HG03521 (cell line): Measurements from ENCODE around the gene MAIP1.

Source experiments
- ATAC-seq: cut with Tn5 transposase; IDR thresholded peaks from one replicate; pipeline ENCODE4 v1.9.1; 2021; ENCODE audit warnings: mild to moderate bottlenecking, moderate library complexity; ENCODE audit not compliant: unreplicated experiment

The MAIP1 gene

DNA sequence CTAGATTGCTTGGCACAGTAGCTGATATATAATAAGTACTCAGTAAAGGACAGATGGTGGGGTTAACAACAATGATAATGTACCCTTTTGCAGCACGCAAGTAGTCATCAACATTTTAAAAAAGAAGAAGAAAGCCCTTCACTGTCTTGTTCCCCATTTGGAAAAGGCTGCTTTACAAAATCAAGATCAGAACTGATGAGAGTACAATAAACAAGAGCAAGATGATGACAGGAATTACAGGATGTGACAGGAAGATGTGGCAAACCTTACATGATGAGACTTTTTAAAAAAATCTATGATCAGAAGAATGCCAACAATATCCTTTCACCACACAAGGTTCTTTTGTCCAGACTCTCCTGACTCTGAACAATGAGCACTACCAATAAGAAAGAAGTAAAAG is 9.2 kb upstream of the MAIP1 start:
- no peak for ATAC-seq

DNA sequence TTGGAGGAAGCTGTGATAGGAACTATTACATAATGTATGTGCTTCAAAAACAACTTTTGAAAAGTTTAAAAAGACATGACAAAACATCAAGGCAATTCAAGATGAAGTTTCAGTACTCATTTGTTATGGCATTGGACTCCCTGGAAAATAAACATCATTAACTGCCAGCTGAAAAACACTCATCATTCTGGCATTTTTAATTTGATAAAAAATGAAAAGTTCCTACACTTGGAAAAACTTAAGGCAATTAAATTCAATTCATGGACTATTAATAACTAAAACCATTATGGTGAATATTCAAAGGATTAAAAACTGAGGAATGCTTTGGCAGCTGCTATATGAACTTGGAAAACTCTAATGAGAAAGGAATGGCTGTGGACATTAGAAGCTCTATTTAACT is 8.5 kb upstream of the MAIP1 start:
- no peak for ATAC-seq

DNA sequence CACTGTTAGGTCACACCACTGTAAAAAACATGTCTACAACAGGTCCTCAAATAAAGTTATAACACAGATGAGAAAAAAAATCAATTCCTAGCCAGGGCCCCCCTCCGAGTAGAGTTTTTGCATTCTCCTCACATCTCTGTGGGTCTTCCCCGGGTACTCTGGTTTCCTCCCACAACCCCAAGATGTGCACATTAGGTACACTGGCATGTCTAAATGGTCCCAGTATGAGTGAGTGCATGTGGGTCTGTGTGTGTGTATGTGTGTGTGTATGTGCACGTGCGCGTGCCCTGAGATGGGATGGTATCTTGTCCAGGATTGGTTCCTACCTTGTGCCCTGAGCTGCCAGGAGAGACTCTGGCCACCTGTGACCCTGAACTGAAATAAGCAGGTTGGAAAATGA is 5.0 kb upstream of the MAIP1 start:
- ATAC-seq: no peak

DNA sequence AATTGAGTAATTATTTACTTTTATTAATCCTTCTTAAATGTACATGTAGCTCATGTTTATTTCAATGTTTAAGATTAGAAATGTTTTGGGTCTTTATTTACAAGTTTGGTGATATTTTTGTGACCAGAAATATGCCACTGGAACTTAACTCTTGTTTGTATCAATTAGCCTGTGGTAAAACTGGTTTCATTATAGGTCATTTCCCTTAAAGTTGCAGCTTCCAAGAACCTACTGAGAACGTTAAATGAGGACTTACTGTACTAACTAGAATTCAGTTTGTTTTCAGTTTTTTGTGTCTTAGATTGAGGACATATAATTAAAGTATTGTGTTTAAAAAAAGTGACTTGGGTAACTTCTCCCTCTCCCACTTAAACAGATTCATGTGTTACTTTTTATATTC is 4.4 kb upstream of the MAIP1 start:
- no peak for ATAC-seq

GRCh38 chr2:199955007-199955338 is 409 bp upstream of the MAIP1 start:
- ATAC-seq: peak; percentile 33

GRCh38 chr2:199956062-199956380 is 639 bp downstream of the MAIP1 start:
- no peak for ATAC-seq

- ATAC-seq: no peak
Observed at GRCh38 chr2:199958014-199958413, 2.6 kb downstream of the MAIP1 start.

GRCh38 chr2:199962203-199962602 is 6.8 kb downstream of the MAIP1 start:
- peak; percentile 41 for ATAC-seq

- no peak for ATAC-seq
Observed at GRCh38 chr2:199966405-199966804, 11.0 kb downstream of the MAIP1 start.

GRCh38 chr2:199966976-199967375 is 11.6 kb downstream of the MAIP1 start:
- no peak for ATAC-seq

GRCh38 chr2:199968126-199968525 is 12.7 kb downstream of the MAIP1 start:
- ATAC-seq: no peak

DNA sequence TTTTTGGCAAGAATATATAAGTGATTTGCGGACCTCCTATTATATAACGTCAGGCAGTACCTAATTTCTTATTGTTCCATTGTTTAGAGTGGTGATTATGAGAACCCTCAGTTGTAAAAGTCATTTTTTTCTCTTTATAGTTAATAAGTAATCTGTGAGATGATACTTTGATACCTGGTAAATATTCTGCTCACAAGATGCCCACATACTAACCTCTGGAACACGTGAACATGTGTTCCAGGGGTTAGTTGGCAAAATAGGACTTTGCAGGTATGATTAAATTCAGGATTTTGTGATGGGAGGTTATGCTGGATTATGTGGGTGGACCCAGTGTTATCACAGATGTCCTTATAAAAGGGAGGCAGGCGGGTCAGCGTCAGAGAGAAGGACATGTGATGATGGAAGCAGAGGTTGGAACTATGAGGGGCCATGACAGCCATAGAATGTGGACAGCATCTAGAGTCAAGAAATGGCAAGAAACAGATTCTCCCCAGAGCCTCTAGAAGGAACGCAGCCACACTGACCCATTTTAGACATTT is 16.8 kb downstream of the MAIP1 start:
- no peak for ATAC-seq

GRCh38 chr2:199973703-199974102 is 18.3 kb downstream of the MAIP1 start:
- ATAC-seq: no peak

DNA sequence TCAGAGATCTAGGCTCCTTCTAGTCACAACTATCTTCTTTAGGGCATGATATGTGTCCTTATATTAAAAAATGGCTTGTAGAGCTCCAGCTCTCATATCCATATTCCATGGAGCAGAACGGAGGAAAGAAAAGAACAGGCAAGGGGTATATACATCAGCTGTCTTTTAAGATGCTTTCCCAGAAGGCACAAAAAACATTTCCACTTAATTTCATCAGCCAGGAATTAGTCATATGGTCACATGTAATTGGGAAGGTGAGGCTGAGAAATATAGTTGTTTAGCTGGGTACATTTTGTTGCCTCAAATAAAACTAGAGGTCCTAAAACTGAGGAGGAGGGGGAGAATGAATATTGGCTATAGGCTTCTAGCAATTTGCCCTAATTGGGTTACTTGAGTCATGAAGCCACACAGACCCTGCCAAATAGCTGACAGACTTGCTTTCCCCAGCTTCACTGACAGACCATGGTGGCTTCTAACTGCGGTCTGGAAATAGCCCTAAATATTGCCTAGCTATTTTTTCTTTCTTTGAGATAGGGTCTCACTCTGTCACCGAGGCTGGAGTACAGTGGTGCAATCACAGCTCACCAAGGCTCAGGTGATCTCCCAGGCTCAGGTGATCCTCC is 20.0 kb downstream of the MAIP1 start:
- no peak for ATAC-seq

- peak; percentile 72 for ATAC-seq
Observed at GRCh38 chr2:199977984-199978415, 22.6 kb downstream of the MAIP1 start.

DNA sequence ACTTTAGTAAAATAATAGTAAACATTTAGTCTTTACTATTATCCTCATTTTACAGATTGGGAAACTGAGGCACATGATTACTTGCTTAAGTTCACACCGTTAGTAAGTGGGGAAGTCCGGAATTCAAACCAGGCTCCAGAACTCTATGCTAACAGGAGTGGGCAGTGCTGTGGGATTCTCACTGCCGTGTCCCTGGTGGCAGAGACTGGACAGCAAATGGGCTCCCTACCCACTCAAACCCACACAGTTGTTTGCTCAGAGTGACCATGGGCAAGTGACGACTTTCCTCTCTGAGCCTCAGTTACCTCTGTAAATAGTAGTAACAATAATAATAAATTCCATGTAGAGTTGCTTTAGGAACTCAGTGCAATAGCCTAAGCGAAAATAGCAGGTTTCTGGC is 24.0 kb downstream of the MAIP1 start:
- no peak for ATAC-seq

- ATAC-seq: no peak
Observed at GRCh38 chr2:199979832-199980628, 24.6 kb downstream of the MAIP1 start.

- ATAC-seq: no peak
Observed at GRCh38 chr2:199982126-199982843, 26.9 kb downstream of the MAIP1 start.

DNA sequence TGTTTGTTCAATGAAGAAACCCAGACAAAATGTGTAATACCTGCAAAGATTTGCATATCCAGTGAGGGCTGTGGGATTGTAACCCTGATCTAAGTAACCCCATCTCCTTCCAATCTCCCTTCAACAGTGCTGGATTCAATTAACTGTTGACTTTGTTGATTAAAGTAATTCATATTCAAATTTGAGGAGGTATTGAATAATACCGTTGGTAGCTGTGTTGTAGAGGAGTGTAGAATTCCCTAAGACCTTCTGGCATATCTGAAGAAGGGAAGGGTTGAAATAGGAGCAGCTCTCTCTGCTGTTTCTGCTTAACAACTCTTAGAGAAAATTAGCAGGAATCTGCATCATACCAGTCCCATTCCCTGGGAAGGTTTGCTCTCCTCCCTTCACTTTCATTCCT is 28.2 kb downstream of the MAIP1 start:
- ATAC-seq: no peak

DNA sequence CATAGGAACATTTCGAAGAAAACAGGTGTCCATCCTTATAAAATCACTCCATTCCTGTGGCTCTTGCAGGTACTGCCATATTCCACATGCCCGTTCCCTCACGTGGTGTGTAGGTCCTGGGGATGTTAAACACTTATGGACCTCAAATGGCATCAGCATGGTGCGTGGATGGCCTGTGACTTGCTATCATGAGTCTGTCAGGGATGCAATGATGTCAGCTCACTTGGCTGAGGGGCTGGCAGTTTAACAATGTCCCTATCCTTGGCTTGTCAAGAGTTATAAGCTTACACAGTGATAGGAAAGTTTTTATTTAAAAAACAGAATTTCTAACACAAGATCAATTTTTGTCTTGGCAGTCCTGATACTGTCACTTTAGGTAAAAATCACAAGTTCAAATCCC is 28.8 kb downstream of the MAIP1 start:
- no peak for ATAC-seq

GRCh38 chr2:199984755-199985154 is 29.4 kb downstream of the MAIP1 start:
- ATAC-seq: no peak

DNA sequence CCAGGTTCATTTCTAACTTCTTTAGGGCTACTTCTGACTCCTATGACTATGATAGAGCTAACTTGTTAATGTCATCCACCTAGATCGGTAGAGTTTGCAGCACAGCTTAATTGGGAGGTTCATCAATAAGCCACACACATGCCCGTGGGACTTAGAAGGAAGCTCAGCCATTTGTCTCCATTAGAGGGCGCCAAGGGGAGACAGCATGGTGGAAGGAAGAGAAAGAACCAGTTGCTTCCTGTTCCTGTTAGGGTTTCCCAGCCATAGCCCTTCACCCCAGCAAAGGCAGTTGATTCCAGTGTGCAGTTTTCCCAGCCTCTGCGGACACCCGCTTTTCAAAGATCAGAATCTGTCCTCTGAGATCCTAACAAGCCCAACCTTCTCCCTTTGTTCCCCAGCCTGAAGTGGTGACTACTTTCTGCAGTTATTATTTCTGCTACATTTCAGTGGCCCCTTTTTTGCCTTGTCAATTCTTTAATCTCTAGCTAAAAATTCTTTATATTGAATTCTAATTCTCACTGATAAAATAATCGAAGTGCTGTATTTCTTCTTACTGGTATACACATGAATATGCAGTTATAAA is 30.3 kb downstream of the MAIP1 start:
- ATAC-seq: peak; percentile 65
